ENCODE measurements around the gene PAFAH2.

DNA sequence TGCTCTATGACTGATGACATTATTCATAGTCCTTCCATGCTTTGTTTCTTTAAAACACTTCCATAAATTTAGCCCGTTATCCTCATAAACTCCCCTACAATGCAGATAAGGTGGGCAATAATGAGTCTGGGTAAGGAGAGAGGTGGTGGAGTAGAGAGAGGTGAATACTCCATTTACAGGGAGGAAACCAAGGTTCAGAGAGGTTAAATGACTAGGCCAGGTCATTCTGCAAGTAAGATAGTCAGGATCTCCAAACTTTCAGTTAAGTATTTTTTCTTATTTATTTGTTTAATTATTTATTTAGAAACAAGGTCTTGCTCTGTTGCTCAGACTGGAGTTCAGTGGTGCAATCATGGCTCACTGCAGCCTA lies 26.1 kb downstream of the PAFAH2 start:
- TF ChIP-seq, protein P1, sequence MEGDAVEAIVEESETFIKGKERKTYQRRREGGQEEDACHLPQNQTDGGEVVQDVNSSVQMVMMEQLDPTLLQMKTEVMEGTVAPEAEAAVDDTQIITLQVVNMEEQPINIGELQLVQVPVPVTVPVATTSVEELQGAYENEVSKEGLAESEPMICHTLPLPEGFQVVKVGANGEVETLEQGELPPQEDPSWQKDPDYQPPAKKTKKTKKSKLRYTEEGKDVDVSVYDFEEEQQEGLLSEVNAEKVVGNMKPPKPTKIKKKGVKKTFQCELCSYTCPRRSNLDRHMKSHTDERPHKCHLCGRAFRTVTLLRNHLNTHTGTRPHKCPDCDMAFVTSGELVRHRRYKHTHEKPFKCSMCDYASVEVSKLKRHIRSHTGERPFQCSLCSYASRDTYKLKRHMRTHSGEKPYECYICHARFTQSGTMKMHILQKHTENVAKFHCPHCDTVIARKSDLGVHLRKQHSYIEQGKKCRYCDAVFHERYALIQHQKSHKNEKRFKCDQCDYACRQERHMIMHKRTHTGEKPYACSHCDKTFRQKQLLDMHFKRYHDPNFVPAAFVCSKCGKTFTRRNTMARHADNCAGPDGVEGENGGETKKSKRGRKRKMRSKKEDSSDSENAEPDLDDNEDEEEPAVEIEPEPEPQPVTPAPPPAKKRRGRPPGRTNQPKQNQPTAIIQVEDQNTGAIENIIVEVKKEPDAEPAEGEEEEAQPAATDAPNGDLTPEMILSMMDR (IDR thresholded peaks at IDR 0.05; ENCODE audit: insufficient read depth, low read length): no peak
- no peak for TF ChIP-seq POLR2AphosphoS5 (IDR thresholded peaks at IDR 0.05; ENCODE audit: low read depth)

Measured in HL-60 (cell line).